HG03432 (cell line): ENCODE data around the gene CASZ1.

Experiments used
- ATAC-seq: cut with Tn5 transposase; IDR thresholded peaks from one replicate; pipeline ENCODE4 v1.9.1; 2021; ENCODE audit warnings: mild to moderate bottlenecking, moderate library complexity; ENCODE audit not compliant: unreplicated experiment

CASZ1 gene

GRCh38 chr1:10776190-10776905, 20.1 kb downstream of the CASZ1 start:
- no peak for ATAC-seq

- no peak for ATAC-seq
Measured at GRCh38 chr1:10775763-10776162, 20.7 kb downstream of the CASZ1 start.

- ATAC-seq = no peak
Measured at GRCh38 chr1:10774615-10775310, 21.7 kb downstream of the CASZ1 start.

GRCh38 chr1:10773851-10774614, 22.4 kb downstream of the CASZ1 start:
- no peak for ATAC-seq

GRCh38 chr1:10773376-10773775, 23.1 kb downstream of the CASZ1 start:
- ATAC-seq = no peak

GRCh38 chr1:10772711-10773110, 23.7 kb downstream of the CASZ1 start:
- ATAC-seq = no peak

- no peak for ATAC-seq
Measured at GRCh38 chr1:10771789-10772188, 24.7 kb downstream of the CASZ1 start.

- ATAC-seq = no peak
Measured at GRCh38 chr1:10768552-10768951, 27.9 kb downstream of the CASZ1 start.

- no peak for ATAC-seq
Measured at GRCh38 chr1:10767282-10767681, 29.2 kb downstream of the CASZ1 start.

GRCh38 chr1:10765734-10766478, 30.5 kb downstream of the CASZ1 start:
- ATAC-seq = no peak

- ATAC-seq = no peak
Measured at GRCh38 chr1:10765304-10765703, 31.1 kb downstream of the CASZ1 start.

- no peak for ATAC-seq
Measured at GRCh38 chr1:10764296-10764798, 32.1 kb downstream of the CASZ1 start.

GRCh38 chr1:10762875-10763274, 33.6 kb downstream of the CASZ1 start:
- no peak for ATAC-seq

GRCh38 chr1:10762153-10762523, 34.3 kb downstream of the CASZ1 start:
- ATAC-seq = no peak

GRCh38 chr1:10761503-10762152, 34.8 kb downstream of the CASZ1 start:
- ATAC-seq = no peak

GRCh38 chr1:10760566-10761502, 35.6 kb downstream of the CASZ1 start:
- no peak for ATAC-seq

- no peak for ATAC-seq
Measured at GRCh38 chr1:10759413-10760200, 36.8 kb downstream of the CASZ1 start.

GRCh38 chr1:10756842-10757241, 39.6 kb downstream of the CASZ1 start:
- no peak for ATAC-seq
